GM23248 (cell line): Measurements from ENCODE around the gene HHLA2. TPM values are rescaled to one million over a fixed set of nuclear protein-coding genes. Genes with fewer than 3 reads are reported as not detected.

Source experiments
- DNase-seq: peaks from one replicate; pipeline ENCODE4 v3.0.0-alpha.2; 2015
- H2AFZ ChIP-seq: fragments of 200-600 bp; sonication (generic); 2 replicates; pipeline ENCODE4 v1.6.1; 2016; ENCODE audit warnings: antibody characterized with exemption
- H3F3A ChIP-seq: fragments of 200-600 bp; sonication (generic); 2 replicates; pipeline ENCODE4 v1.6.1; 2016; ENCODE audit warnings: mild to moderate bottlenecking, antibody characterized with exemption, mixed run types; ENCODE audit not compliant: insufficient read depth
- H3K27ac ChIP-seq: fragments of 200-600 bp; sonication (generic); 2 replicates; pipeline ENCODE4 v1.5.1; 2016; ENCODE audit warnings: mild to moderate bottlenecking
- H3K27me3 ChIP-seq: fragments of 200-600 bp; sonication (generic); replicated peaks from 2 replicates; pipeline ENCODE4 v1.6.1; 2016; ENCODE audit warnings: mild to moderate bottlenecking; ENCODE audit not compliant: insufficient read depth
- H3K36me3 ChIP-seq: fragments of 200-600 bp; sonication (generic); 2 replicates; pipeline ENCODE4 v1.6.1; 2016; ENCODE audit warnings: low read depth, mild to moderate bottlenecking
- H3K4me1 ChIP-seq: fragments of 200-600 bp; sonication (generic); 2 replicates; pipeline ENCODE4 v1.6.1; 2016; ENCODE audit warnings: mild to moderate bottlenecking; ENCODE audit not compliant: insufficient read depth
- H3K4me2 ChIP-seq: fragments of 200-600 bp; sonication (generic); one replicate; pipeline ENCODE4 v1.6.1; 2016; ENCODE audit warnings: mild to moderate bottlenecking; ENCODE audit not compliant: unreplicated experiment
- H3K4me3 ChIP-seq: fragments of 200-600 bp; sonication (generic); 2 replicates; pipeline ENCODE4 v1.5.1; 2016; ENCODE audit warnings: mild to moderate bottlenecking
- H3K79me2 ChIP-seq: fragments of 200-600 bp; sonication (generic); 2 replicates; pipeline ENCODE4 v1.6.1; 2016; ENCODE audit warnings: mild to moderate bottlenecking; ENCODE audit not compliant: insufficient read depth
- H3K9ac ChIP-seq: fragments of 200-600 bp; sonication (generic); 2 replicates; pipeline ENCODE4 v1.6.1; 2016; ENCODE audit warnings: mild to moderate bottlenecking
- H3K9me2 ChIP-seq: fragments of 200-600 bp; sonication (generic); 2 replicates; pipeline ENCODE4 v1.6.1; 2016; ENCODE audit warnings: mixed run types, mild to moderate bottlenecking, moderate library complexity; ENCODE audit not compliant: insufficient read depth
- H3K9me3 ChIP-seq: fragments of 200-600 bp; sonication (generic); one replicate; pipeline ENCODE4 v1.6.1; 2017; ENCODE audit warnings: low read depth
- H4K20me1 ChIP-seq: fragments of 200-600 bp; sonication (generic); 2 replicates; pipeline ENCODE4 v1.6.0; 2016; ENCODE audit not compliant: insufficient read depth
- EZH2 ChIP-seq: fragments of 200-600 bp; sonication (generic); IDR thresholded peaks from 2 replicates; pipeline ENCODE4 v1.6.1; 2018; ENCODE audit warnings: antibody characterized with exemption, mild to moderate bottlenecking; ENCODE audit not compliant: insufficient read depth, poor library complexity, severe bottlenecking
- EZH2phosphoT487 ChIP-seq: fragments of 200-600 bp; sonication (generic); IDR thresholded peaks from 2 replicates; pipeline ENCODE4 v1.6.1; 2018; ENCODE audit warnings: antibody characterized with exemption, moderate library complexity, mild to moderate bottlenecking, low read depth; ENCODE audit not compliant: insufficient read depth
- WGBS, 2 experiments: methylation state at CpG; one replicate each; pipeline ENCODE4 v1.1.6; 2015 to 2017; ENCODE audit warnings: low lambda C conversion rate in 2 of 2, low coverage in 1 of 2; ENCODE audit errors: missing lambda C conversion rate in 2 of 2; 5-methylcytosine and 5-hydroxymethylcytosine counted together
- in situ Hi-C: fragments of 300-500 bp; cut with MboI; formaldehyde crosslinking; loops from 2 replicates; pipeline ENCODE4 v1.15.0; 2020
- polyA plus RNA-seq: library from polyadenylated mRNA; unstranded; fragments of >200 nt; fragmentation: Nextera tagmentation; extraction: Ambion mirVana; gene quantifications from 2 replicates; pipeline ENCODE4 v1.2.1, GENCODE V29; 2016
- total RNA-seq: library from RNA; depleted of rRNA; stranded (reverse); fragments of >200 nt; shearing (Covaris generic); gene quantifications from 2 replicates; pipeline ENCODE4 v1.2.3, GENCODE V29; 2014

The HHLA2 gene
- total and polyA plus RNA-seq, 2 experiments from 2014 or later, result not detected

DNA sequence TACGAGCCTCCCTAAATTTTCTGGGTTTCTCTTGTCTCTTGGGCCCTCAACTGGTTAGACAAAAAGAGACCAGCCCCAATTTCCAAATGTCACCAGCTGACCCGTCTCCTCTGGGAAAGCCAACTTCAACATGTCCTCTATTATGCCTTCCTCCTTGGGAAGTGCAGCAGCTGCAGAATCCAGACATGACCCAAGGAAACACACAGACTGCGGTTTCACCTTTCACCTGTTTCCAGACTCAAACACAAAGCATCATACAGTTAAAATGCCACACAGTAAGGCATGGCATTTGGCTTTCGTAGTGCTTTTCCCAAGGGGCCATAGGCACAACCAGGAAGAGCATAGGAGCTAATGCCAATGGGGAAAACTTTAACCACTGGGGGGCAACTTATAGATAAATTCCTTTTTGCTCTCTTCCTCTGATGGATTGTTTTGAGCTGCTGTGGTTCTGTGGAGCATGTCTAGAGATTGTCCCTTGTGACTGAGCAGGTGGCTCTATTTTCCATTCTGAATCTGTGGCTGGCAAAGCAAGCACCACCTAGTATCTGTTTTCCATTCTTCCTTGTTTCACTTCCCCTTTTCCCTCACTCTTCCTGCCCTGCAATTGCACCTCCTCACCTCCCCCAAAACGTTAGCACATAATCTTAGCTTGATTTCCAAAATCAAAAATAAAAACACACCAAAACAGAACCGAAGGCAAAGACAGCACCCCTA lies 49.3 kb downstream of the HHLA2 start:
- Histone ChIP-seq H3K27me3 (no peaks in the 10 kb centered on the region), H3K4me3 (no peak overlapping the region), H2AFZ (no peak overlapping the region), H3K9me2 (no peaks in the 10 kb centered on the region), H3K36me3 (no peaks in the 10 kb centered on the region), H3K79me2 (no peaks in the 10 kb centered on the region), H3F3A (no peaks in the 10 kb centered on the region; the same call in 1 of the 2 replicates), H3K9me3 (no peaks in the 10 kb centered on the region), H4K20me1 (no peaks in the 10 kb centered on the region), H3K4me2 (no peak overlapping the region), H3K27ac (no peak overlapping the region), H3K9ac (no peak overlapping the region), H3K4me1 (0 out of 2 replicates have a peak, but pooled peaks cover 4% of the 10 kb centered on the region)
- in situ Hi-C loops, result no loop called here
- no peak for TF ChIP-seq EZH2
- no peak for TF ChIP-seq EZH2phosphoT487
- WGBS, 2 experiments, result 29% methylated on average over 6 of the region's 6 CpGs
- no peak for DNase-seq

DNA sequence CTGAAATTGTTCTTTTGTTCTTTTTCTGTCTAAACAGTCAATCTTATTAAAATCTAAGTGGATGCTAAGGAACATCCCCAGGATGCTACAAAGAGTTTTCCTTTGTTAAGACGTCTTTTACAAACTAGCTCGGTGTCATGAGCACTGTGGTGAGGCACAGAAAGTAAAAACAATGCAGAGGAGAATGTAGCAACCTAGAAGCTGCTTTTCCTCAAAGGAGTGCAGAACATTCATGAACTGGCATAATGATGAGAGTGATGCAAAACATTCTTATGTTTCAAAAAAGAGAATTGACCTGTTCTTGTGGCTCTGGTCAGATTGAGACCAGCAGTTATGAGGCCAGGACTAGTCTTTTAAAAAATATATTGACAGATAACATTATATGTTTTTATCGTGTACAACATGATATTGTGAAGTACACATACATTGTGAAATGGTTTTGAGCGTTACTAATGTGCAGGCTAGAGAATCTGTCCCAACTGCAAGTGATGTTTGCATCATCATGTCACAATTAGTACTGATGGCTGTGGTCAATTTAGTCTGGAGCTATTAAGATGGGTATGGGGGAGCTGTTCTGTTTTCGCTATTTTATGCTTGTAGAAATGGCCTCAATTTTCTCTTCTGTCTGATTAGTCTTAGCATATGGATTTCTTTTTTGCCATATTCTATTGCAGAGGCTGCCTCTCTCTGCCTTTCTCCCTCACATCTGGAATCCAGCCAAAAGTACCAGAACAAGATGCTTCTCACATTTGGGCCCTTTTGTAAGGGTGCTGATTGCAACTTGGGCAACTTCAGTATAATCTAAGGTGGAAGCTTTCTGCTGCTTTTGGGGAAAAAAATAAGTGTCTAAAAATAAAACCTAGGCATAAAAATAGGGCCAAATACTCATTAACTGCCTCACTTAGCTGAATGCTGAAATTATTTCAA lies 50.2 kb downstream of the HHLA2 start:
- no peaks in the 10 kb centered on the region for H4K20me1 ChIP-seq
- H3K36me3 ChIP-seq, result no peaks in the 10 kb centered on the region
- no peak overlapping the region for H3K4me2 ChIP-seq
- no peaks in the 10 kb centered on the region for H3K9me2 ChIP-seq
- H3K4me3 ChIP-seq, result no peak overlapping the region
- DNase-seq, result peak; percentile 31
- H3K27me3 ChIP-seq, result no peaks in the 10 kb centered on the region
- no peak overlapping the region for H2AFZ ChIP-seq
- TF ChIP-seq EZH2 (no peak), EZH2phosphoT487 (no peak)
- H3K9me3 ChIP-seq, result no peaks in the 10 kb centered on the region
- no peak overlapping the region for H3K27ac ChIP-seq
- in situ Hi-C loops, result no loop called here
- H3K4me1 ChIP-seq, result 0 out of 2 replicates have a peak, but pooled peaks cover 4% of the 10 kb centered on the region
- no peak overlapping the region for H3K9ac ChIP-seq
- H3K79me2 ChIP-seq, result no peaks in the 10 kb centered on the region
- H3F3A ChIP-seq, result no peaks in the 10 kb centered on the region; the same call in 1 of the 2 replicates
- 72 to 85% methylated on average over 5 of the region's 5 CpGs for WGBS, 2 experiments

DNA sequence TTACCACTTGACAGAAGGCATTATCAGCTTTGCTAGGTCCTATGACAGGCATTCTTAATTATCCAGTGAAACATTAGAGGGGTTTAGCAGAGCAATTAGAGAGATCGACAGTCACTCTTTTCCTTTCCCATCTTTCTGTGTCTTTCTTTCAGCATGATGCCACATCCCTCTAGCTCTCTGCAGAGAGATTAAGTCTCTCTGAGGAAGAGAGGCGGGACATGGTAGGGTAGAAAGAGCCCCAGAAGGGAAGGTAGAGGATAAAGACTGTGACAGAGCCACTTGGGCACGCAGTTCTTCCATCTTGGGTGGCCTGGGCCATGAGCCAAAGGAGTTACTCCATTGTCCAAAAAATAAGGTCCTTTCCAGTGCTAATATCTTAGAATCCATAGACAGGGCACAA lies 55.8 kb downstream of the HHLA2 start:
- H3F3A ChIP-seq, result no peaks in the 10 kb centered on the region
- no peaks in the 10 kb centered on the region for H3K79me2 ChIP-seq
- in situ Hi-C loops, result no loop called here
- no peak overlapping the region for H3K9ac ChIP-seq
- no peaks in the 10 kb centered on the region for H4K20me1 ChIP-seq
- no peak overlapping the region for H3K27ac ChIP-seq
- no peak for DNase-seq
- H3K9me2 ChIP-seq, result no peaks in the 10 kb centered on the region
- H3K9me3 ChIP-seq, result no peaks in the 10 kb centered on the region
- no peaks in the 10 kb centered on the region for H3K4me1 ChIP-seq
- no peak overlapping the region for H3K4me2 ChIP-seq
- TF ChIP-seq EZH2phosphoT487 (no peak), EZH2 (no peak)
- no peaks in the 10 kb centered on the region for H3K27me3 ChIP-seq
- no peak overlapping the region for H3K4me3 ChIP-seq
- no peaks in the 10 kb centered on the region for H3K36me3 ChIP-seq
- H2AFZ ChIP-seq, result no peak overlapping the region
- 55 to 58% methylated on average over 3 of the region's 3 CpGs for WGBS, 2 experiments

DNA sequence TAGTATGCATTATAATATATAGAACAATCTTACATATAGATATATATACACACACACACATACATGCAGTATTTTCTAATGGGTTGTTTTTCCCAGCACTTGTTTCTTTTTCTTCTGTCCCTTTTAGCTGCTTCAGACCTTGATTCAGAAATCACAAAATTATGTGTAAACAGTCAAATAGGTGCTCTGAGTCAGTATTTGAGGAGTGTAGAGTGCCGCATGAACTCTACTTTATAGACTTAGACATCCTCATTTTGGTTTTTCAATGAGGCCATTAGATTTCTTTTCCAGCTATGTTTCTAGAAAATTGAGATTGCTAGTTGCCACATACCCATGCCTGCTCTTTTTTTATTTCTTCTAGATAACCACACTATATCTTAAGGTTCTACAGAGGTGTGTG lies 58.2 kb downstream of the HHLA2 start:
- no peak overlapping the region for H3K27ac ChIP-seq
- TF ChIP-seq EZH2phosphoT487 (no peak), EZH2 (no peak)
- no peak overlapping the region for H3K4me3 ChIP-seq
- in situ Hi-C loops, result no loop called here
- no peaks in the 10 kb centered on the region for H3K79me2 ChIP-seq
- H3F3A ChIP-seq, result no peaks in the 10 kb centered on the region
- DNase-seq, result no peak
- H3K36me3 ChIP-seq, result no peaks in the 10 kb centered on the region
- H4K20me1 ChIP-seq, result no peaks in the 10 kb centered on the region
- 89 to 100% methylated on average over 1 of the region's 1 CpG for WGBS, 2 experiments
- no peaks in the 10 kb centered on the region for H3K27me3 ChIP-seq
- H3K4me1 ChIP-seq, result no peaks in the 10 kb centered on the region
- no peak overlapping the region for H3K9ac ChIP-seq
- no peak overlapping the region for H3K4me2 ChIP-seq
- H3K9me2 ChIP-seq, result no peaks in the 10 kb centered on the region
- H3K9me3 ChIP-seq, result no peaks in the 10 kb centered on the region
- H2AFZ ChIP-seq, result no peak overlapping the region
